OCI-LY3 (cell line): Measurements from ENCODE around the gene APOL2.

Source experiments
- EZH2phosphoT487 ChIP-seq: fragments of 200-600 bp; shearing (Covaris generic); IDR thresholded peaks from 2 replicates; pipeline ENCODE4 v1.6.1; 2018; ENCODE audit warnings: antibody characterized with exemption, mixed run types, low read depth
- TF ChIP-seq, protein P1 (sequence below): fragments of 200-600, 300-600 bp; sonication (generic); IDR thresholded peaks from 2 replicates; pipeline ENCODE4 v1.5.1; 2014; ENCODE audit warnings: antibody characterized with exemption, low read length, low read depth

DNA sequence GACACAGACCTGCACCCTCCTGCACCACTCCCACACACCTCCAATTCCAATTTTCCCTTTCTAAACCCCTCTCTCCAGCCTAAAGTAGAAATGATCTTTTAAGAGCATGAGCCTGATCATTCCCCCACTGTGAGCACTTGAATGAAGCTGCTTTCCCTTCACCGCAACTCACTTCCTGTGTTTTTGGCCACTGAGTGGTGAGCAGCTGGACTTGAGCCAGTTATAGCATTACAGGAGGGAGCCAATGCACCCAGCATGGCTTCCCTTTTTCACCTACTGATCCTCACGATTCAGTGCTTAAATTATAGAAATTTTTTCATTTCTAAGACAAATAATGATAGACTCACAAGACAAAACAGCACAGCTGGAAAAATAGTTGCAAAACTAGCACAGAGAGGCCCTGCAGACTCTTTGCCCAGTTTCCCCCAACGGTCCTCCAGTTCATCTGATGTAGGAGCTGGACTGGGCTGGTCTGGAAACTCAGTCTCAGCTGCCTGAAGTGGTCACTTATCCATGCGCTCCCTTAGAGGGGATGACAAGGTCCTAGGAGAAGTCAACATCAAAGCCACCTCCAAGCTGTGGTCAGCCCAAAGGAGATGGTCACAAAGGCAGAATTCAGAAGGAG, 28.0 kb downstream of the APOL2 start:
- TF ChIP-seq, protein P1, sequence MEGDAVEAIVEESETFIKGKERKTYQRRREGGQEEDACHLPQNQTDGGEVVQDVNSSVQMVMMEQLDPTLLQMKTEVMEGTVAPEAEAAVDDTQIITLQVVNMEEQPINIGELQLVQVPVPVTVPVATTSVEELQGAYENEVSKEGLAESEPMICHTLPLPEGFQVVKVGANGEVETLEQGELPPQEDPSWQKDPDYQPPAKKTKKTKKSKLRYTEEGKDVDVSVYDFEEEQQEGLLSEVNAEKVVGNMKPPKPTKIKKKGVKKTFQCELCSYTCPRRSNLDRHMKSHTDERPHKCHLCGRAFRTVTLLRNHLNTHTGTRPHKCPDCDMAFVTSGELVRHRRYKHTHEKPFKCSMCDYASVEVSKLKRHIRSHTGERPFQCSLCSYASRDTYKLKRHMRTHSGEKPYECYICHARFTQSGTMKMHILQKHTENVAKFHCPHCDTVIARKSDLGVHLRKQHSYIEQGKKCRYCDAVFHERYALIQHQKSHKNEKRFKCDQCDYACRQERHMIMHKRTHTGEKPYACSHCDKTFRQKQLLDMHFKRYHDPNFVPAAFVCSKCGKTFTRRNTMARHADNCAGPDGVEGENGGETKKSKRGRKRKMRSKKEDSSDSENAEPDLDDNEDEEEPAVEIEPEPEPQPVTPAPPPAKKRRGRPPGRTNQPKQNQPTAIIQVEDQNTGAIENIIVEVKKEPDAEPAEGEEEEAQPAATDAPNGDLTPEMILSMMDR, result no peak
- TF ChIP-seq EZH2phosphoT487, result no peak
